ENCODE measurements around the gene CDH23.

The CDH23 gene

DNA sequence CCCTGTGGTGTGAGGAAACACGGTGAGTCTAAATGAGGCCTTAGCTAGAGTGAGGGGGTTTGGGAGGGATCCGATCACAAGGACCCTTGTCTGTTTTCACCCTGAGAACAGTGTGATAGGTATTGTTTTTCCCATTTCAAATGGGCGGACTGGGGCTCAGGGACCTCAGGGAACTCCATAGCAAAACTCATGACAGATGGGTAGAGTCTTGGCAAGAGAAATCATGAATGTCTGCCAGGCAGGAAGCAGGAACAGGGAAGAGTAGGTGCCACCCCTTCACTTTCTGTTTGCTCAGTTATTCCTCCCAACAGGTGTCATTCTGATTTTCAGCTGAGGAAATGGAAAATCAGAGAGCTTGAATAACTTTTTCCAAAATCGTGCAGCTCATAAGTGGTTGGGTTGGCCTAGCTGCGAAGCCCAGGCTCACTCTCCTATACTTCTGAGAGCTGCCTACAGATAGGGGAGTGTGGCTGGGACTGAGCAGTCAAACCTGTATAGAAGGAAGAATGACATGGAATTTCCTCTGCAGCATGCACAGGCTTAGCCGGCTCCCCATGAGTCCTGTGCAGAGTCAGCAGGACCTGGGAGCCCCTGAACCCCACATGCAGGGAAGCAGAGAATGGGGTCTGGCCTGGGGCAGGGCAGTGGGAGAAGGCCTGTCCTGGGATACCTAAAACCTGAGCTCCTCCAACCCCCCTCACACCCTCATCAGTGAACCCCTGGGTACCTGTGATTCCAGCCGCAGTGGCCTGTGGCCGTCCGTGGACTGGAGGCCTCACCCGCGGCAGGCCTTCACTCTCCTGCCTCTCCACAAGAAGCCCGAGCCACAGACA is 340.5 kb downstream of the CDH23 start:
- Histone ChIP-seq H3K27me3 (ENCODE audit: insufficient read depth, insufficient read length) (peaks cover 9% of the 10 kb centered on the region), H3K4me1 (ENCODE audit: insufficient read depth, insufficient read length) (peaks cover 6% of the 10 kb centered on the region), H3K36me3 (ENCODE audit: insufficient read depth, insufficient read length, low read length) (no peaks in the 10 kb centered on the region), H3K9ac (ENCODE audit: insufficient read length, low read depth) (no peak overlapping the region), H3K9me3 (ENCODE audit: insufficient read depth, low read length) (peaks cover 3% of the 10 kb centered on the region; the same call in 1 of the 2 replicates), H3K4me3 (ENCODE audit: insufficient read length, low read depth) (no peak overlapping the region)
- DNase-seq (ENCODE audit: low read depth, low spot score), result no peak
- TF ChIP-seq ZNF274 (IDR thresholded peaks at IDR 0.05; ENCODE audit: low read depth, low read length) (no peak), SUZ12 (IDR thresholded peaks at IDR 0.05; ENCODE audit: extremely low read depth, insufficient read depth, insufficient read length) (no peak), YY1 (IDR thresholded peaks at IDR 0.05; ENCODE audit: insufficient read depth, insufficient read length) (no peak)

DNA sequence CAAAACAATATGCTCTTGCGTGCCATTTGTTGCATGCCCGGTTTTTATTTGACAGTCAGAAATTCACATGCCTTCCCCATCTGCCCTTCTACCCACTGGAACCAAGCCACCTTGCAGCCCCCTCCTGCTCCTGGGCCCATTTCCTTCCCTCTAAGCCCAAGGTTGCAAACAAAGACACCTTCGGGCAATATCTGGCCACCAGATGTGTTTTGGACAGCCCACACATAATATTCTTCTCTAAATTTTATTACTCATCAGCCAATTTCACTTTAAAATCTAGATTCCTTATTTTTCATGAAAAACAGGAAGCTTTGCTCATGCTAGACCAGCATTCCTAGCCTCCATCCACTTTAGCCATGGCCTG is 341.1 kb downstream of the CDH23 start:
- H3K4me1 ChIP-seq (ENCODE audit: insufficient read depth, insufficient read length), result peaks cover 6% of the 10 kb centered on the region
- no peak for DNase-seq (ENCODE audit: low read depth, low spot score)
- peaks cover 9% of the 10 kb centered on the region for H3K27me3 ChIP-seq (ENCODE audit: insufficient read depth, insufficient read length)
- no peaks in the 10 kb centered on the region for H3K36me3 ChIP-seq (ENCODE audit: insufficient read depth, insufficient read length, low read length)
- no peak for TF ChIP-seq ZNF274 (IDR thresholded peaks at IDR 0.05; ENCODE audit: low read depth, low read length)
- no peak for TF ChIP-seq SUZ12 (IDR thresholded peaks at IDR 0.05; ENCODE audit: extremely low read depth, insufficient read depth, insufficient read length)
- TF ChIP-seq YY1 (IDR thresholded peaks at IDR 0.05; ENCODE audit: insufficient read depth, insufficient read length), result no peak
- peaks cover 9% of the 10 kb centered on the region; the same call in 1 of the 2 replicates for H3K9me3 ChIP-seq (ENCODE audit: insufficient read depth, low read length)
- no peak overlapping the region for H3K4me3 ChIP-seq (ENCODE audit: insufficient read length, low read depth)
- no peak overlapping the region for H3K9ac ChIP-seq (ENCODE audit: insufficient read length, low read depth)

GRCh38 chr10:71739358-71739900 is 342.7 kb downstream of the CDH23 start:
- no peak overlapping the region for H3K4me3 ChIP-seq (ENCODE audit: insufficient read length, low read depth)

DNA sequence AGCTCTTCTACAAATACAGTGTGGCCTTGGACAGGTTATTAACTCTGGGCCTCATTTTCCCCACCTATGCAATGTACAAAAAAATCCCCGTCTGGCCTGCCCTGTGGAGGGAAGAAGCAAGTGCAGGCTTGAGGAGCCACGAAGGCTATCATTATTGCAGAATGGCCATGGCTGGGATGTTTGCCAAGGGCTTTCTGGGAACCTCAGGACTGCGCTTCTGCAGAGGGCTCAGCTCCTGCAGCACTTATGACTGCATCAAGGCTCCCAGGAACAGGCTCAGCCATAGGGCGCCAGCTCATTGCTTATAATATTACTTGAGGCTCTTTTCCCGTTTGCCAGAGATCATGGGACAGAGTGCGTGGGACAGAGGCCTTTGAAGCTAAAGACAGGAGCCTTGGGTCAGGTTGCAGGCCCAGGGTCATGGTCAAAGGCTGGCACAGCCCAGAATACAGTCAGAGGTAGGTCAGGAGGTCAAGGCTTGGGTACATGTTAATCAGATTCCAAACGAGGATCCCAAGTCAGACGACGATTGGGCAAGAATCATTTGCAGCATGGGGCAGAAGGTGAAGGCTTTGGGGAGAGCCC is 343.4 kb downstream of the CDH23 start:
- Histone ChIP-seq H3K27me3 (ENCODE audit: insufficient read depth, insufficient read length) (peaks cover 5% of the 10 kb centered on the region), H3K9ac (ENCODE audit: insufficient read length, low read depth) (no peak overlapping the region), H3K4me3 (ENCODE audit: insufficient read length, low read depth) (no peak overlapping the region), H3K4me1 (ENCODE audit: insufficient read depth, insufficient read length) (peaks cover 6% of the 10 kb centered on the region), H3K9me3 (ENCODE audit: insufficient read depth, low read length) (peaks cover 13% of the 10 kb centered on the region; the same call in 1 of the 2 replicates), H3K36me3 (ENCODE audit: insufficient read depth, insufficient read length, low read length) (no peaks in the 10 kb centered on the region)
- DNase-seq (ENCODE audit: low read depth, low spot score), result no peak
- no peak for TF ChIP-seq ZNF274 (IDR thresholded peaks at IDR 0.05; ENCODE audit: low read depth, low read length)
- no peak for TF ChIP-seq SUZ12 (IDR thresholded peaks at IDR 0.05; ENCODE audit: extremely low read depth, insufficient read depth, insufficient read length)
- no peak for TF ChIP-seq YY1 (IDR thresholded peaks at IDR 0.05; ENCODE audit: insufficient read depth, insufficient read length)

More at GRCh38 chr10:71739358-71739900, 342.7 kb downstream of the CDH23 start:
- peaks cover 6% of the 10 kb centered on the region for H3K4me1 ChIP-seq (ENCODE audit: insufficient read depth, insufficient read length)
- H3K9ac ChIP-seq (ENCODE audit: insufficient read length, low read depth), result no peak overlapping the region
- no peak for TF ChIP-seq ZNF274 (IDR thresholded peaks at IDR 0.05; ENCODE audit: low read depth, low read length)
- DNase-seq (ENCODE audit: low read depth, low spot score), result no peak
- peaks cover 5% of the 10 kb centered on the region for H3K27me3 ChIP-seq (ENCODE audit: insufficient read depth, insufficient read length)
- no peaks in the 10 kb centered on the region for H3K36me3 ChIP-seq (ENCODE audit: insufficient read depth, insufficient read length, low read length)
- H3K9me3 ChIP-seq (ENCODE audit: insufficient read depth, low read length), result peaks cover 13% of the 10 kb centered on the region; the same call in 1 of the 2 replicates

DNA sequence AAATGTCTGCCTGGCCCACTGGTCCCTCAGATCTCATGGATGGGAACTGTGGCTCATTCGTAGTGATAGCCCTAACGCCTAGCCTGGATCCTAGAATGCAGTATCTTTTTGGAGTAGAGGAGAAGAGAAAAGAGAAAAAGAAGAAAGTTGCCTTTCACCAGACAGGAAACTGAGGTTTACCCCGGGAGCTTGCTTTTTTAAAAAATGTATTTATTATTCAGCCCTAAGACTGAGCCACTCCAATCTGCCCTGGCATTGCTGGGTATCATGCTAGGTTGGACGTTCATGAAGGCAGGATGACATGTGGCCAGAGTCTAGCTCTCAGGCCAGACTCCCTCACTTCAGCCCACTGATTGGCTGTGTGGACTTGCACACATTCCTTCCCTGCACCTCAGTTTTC is 344.3 kb downstream of the CDH23 start:
- Histone ChIP-seq H3K36me3 (ENCODE audit: insufficient read depth, insufficient read length, low read length) (no peaks in the 10 kb centered on the region), H3K4me1 (ENCODE audit: insufficient read depth, insufficient read length) (peaks cover 10% of the 10 kb centered on the region), H3K27me3 (ENCODE audit: insufficient read depth, insufficient read length) (peaks cover 5% of the 10 kb centered on the region), H3K9me3 (ENCODE audit: insufficient read depth, low read length) (peaks cover 13% of the 10 kb centered on the region; the same call in 1 of the 2 replicates), H3K4me3 (ENCODE audit: insufficient read length, low read depth) (no peak overlapping the region), H3K9ac (ENCODE audit: insufficient read length, low read depth) (no peak overlapping the region)
- TF ChIP-seq SUZ12 (IDR thresholded peaks at IDR 0.05; ENCODE audit: extremely low read depth, insufficient read depth, insufficient read length) (no peak), YY1 (IDR thresholded peaks at IDR 0.05; ENCODE audit: insufficient read depth, insufficient read length) (no peak), ZNF274 (IDR thresholded peaks at IDR 0.05; ENCODE audit: low read depth, low read length) (no peak)
- no peak for DNase-seq (ENCODE audit: low read depth, low spot score)

- peaks cover 7% of the 10 kb centered on the region for H3K4me1 ChIP-seq (ENCODE audit: insufficient read depth, insufficient read length)
- no peak overlapping the region for H3K4me3 ChIP-seq (ENCODE audit: insufficient read length, low read depth)
- no peaks in the 10 kb centered on the region for H3K36me3 ChIP-seq (ENCODE audit: insufficient read depth, insufficient read length, low read length)
- DNase-seq (ENCODE audit: low read depth, low spot score), result no peak
- H3K27me3 ChIP-seq (ENCODE audit: insufficient read depth, insufficient read length), result peaks cover 5% of the 10 kb centered on the region
- no peak overlapping the region for H3K9ac ChIP-seq (ENCODE audit: insufficient read length, low read depth)
- TF ChIP-seq ZNF274 (IDR thresholded peaks at IDR 0.05; ENCODE audit: low read depth, low read length) (no peak), YY1 (IDR thresholded peaks at IDR 0.05; ENCODE audit: insufficient read depth, insufficient read length) (no peak), SUZ12 (IDR thresholded peaks at IDR 0.05; ENCODE audit: extremely low read depth, insufficient read depth, insufficient read length) (no peak)
- H3K9me3 ChIP-seq (ENCODE audit: insufficient read depth, low read length), result peaks cover 13% of the 10 kb centered on the region; the same call in 1 of the 2 replicates
Observed at GRCh38 chr10:71741671-71742070, 345.0 kb downstream of the CDH23 start.

Data from NT2/D1 (cell line).